ENCODE measurements around the gene ANKZF1.

ANKZF1 gene

GRCh38 chr2:219214141-219214540 is 15.5 kb upstream of the ANKZF1 start:
- H3K14ac ChIP-seq (ENCODE audit: low read length): no peak overlapping the region
- H2BK12ac ChIP-seq (ENCODE audit: low read length): no peak overlapping the region
- H2AFZ ChIP-seq (ENCODE audit: insufficient read depth, low read length, poor library complexity): no peak overlapping the region
- H4K91ac ChIP-seq (ENCODE audit: low read depth, low read length): no peak overlapping the region
- H3K4ac ChIP-seq (ENCODE audit: low read depth, low read length): no peak overlapping the region
- no peak overlapping the region for H2BK5ac ChIP-seq (ENCODE audit: low read depth, low read length, poor library complexity)
- H3K27me3 ChIP-seq (ENCODE audit: insufficient read depth, low read length): no peaks in the 10 kb centered on the region
- no peak overlapping the region for H3K18ac ChIP-seq (ENCODE audit: low read length)
- peak overlapping the region; percentile 22 for H4K12ac ChIP-seq (ENCODE audit: low read depth, low read length)
- H3K4me1 ChIP-seq (ENCODE audit: control insufficient read depth in 1 of 2, insufficient read depth in 2 of 2, low read length in 2 of 2): peaks cover 6 to 12% of the 10 kb centered on the region in 2 experiments
- H3K79me1 ChIP-seq (ENCODE audit: low read length): peaks cover 11% of the 10 kb centered on the region
- no peak overlapping the region for H2BK120ac ChIP-seq (ENCODE audit: insufficient read depth, low read length, poor library complexity)
- H3K27ac ChIP-seq (ENCODE audit: low read depth, low read length): no peak overlapping the region
- peaks cover 8% of the 10 kb centered on the region for H3K79me2 ChIP-seq (ENCODE audit: control insufficient read depth, insufficient read depth, low read length, poor library complexity)
- no peak overlapping the region for H3K4me3 ChIP-seq (ENCODE audit: low read depth, low read length)
- H3K36me3 ChIP-seq (ENCODE audit: control insufficient read depth in 1 of 2, insufficient read depth in 2 of 2, low read length in 2 of 2): peaks cover 49 to 54% of the 10 kb centered on the region in 2 experiments
- H4K8ac ChIP-seq (ENCODE audit: low read depth, low read length): no peak overlapping the region
- no peak overlapping the region for H3K23ac ChIP-seq (ENCODE audit: low read length)
- WGBS (ENCODE audit: extremely low coverage, insufficient coverage, insufficient read length): no CpG with 5 or more reads among the region's 15 CpGs
- H3K4me2 ChIP-seq (ENCODE audit: low read length): no peak overlapping the region
- DNase-seq: no peak
- H2AK5ac ChIP-seq (ENCODE audit: low read length): no peak overlapping the region
- no peak overlapping the region for H3K9ac ChIP-seq (ENCODE audit: low read length)
- no peaks in the 10 kb centered on the region for H3K9me3 ChIP-seq (ENCODE audit: insufficient read depth, low read depth, low read length)

GRCh38 chr2:219214786-219215185 is 14.8 kb upstream of the ANKZF1 start:
- Histone ChIP-seq H3K4me3 (ENCODE audit: low read depth, low read length) (no peak overlapping the region), H3K4me1 (ENCODE audit: control insufficient read depth in 1 of 2, insufficient read depth in 2 of 2, low read length in 2 of 2) (peaks cover 10 to 15% of the 10 kb centered on the region in 2 experiments), H3K36me3 (ENCODE audit: control insufficient read depth in 1 of 2, insufficient read depth in 2 of 2, low read length in 2 of 2) (peaks cover 44 to 49% of the 10 kb centered on the region in 2 experiments), H3K79me1 (ENCODE audit: low read length) (peaks cover 12% of the 10 kb centered on the region), H2AFZ (ENCODE audit: insufficient read depth, low read length, poor library complexity) (no peak overlapping the region), H4K8ac (ENCODE audit: low read depth, low read length) (no peak overlapping the region), H4K12ac (ENCODE audit: low read depth, low read length) (no peak overlapping the region), H2BK5ac (ENCODE audit: low read depth, low read length, poor library complexity) (no peak overlapping the region), H3K4me2 (ENCODE audit: low read length) (no peak overlapping the region), H3K27me3 (ENCODE audit: insufficient read depth, low read length) (no peaks in the 10 kb centered on the region), H3K79me2 (ENCODE audit: control insufficient read depth, insufficient read depth, low read length, poor library complexity) (peaks cover 8% of the 10 kb centered on the region), H2AK5ac (ENCODE audit: low read length) (no peak overlapping the region), H3K9me3 (ENCODE audit: insufficient read depth, low read depth, low read length) (no peaks in the 10 kb centered on the region), H2BK120ac (ENCODE audit: insufficient read depth, low read length, poor library complexity) (no peak overlapping the region), H3K18ac (ENCODE audit: low read length) (no peak overlapping the region), H3K9ac (ENCODE audit: low read length) (no peak overlapping the region), H3K23ac (ENCODE audit: low read length) (no peak overlapping the region), H3K27ac (ENCODE audit: low read depth, low read length) (no peak overlapping the region), H3K4ac (ENCODE audit: low read depth, low read length) (no peak overlapping the region), H2BK12ac (ENCODE audit: low read length) (no peak overlapping the region), H4K91ac (ENCODE audit: low read depth, low read length) (no peak overlapping the region), H3K14ac (ENCODE audit: low read length) (no peak overlapping the region)
- no CpG with 5 or more reads among the region's 6 CpGs for WGBS (ENCODE audit: extremely low coverage, insufficient coverage, insufficient read length)
- DNase-seq: no peak

GRCh38 chr2:219215871-219216534 is 13.6 kb upstream of the ANKZF1 start:
- Histone ChIP-seq H3K9ac (ENCODE audit: low read length) (no peak overlapping the region), H3K79me2 (ENCODE audit: control insufficient read depth, insufficient read depth, low read length, poor library complexity) (peaks cover 8% of the 10 kb centered on the region), H3K4me2 (ENCODE audit: low read length) (no peak overlapping the region), H3K79me1 (ENCODE audit: low read length) (peaks cover 12% of the 10 kb centered on the region), H4K8ac (ENCODE audit: low read depth, low read length) (no peak overlapping the region), H3K4ac (ENCODE audit: low read depth, low read length) (no peak overlapping the region), H3K23ac (ENCODE audit: low read length) (no peak overlapping the region), H4K12ac (ENCODE audit: low read depth, low read length) (no peak overlapping the region), H2BK12ac (ENCODE audit: low read length) (no peak overlapping the region), H3K36me3 (ENCODE audit: control insufficient read depth in 1 of 2, insufficient read depth in 2 of 2, low read length in 2 of 2) (peaks cover 43 to 49% of the 10 kb centered on the region in 2 experiments), H3K27ac (ENCODE audit: low read depth, low read length) (no peak overlapping the region), H3K18ac (ENCODE audit: low read length) (no peak overlapping the region), H4K91ac (ENCODE audit: low read depth, low read length) (no peak overlapping the region), H2BK5ac (ENCODE audit: low read depth, low read length, poor library complexity) (no peak overlapping the region), H2BK120ac (ENCODE audit: insufficient read depth, low read length, poor library complexity) (no peak overlapping the region), H3K9me3 (ENCODE audit: insufficient read depth, low read depth, low read length) (no peaks in the 10 kb centered on the region), H3K27me3 (ENCODE audit: insufficient read depth, low read length) (no peaks in the 10 kb centered on the region), H3K14ac (ENCODE audit: low read length) (no peak overlapping the region), H2AK5ac (ENCODE audit: low read length) (no peak overlapping the region), H3K4me3 (ENCODE audit: low read depth, low read length) (peak overlapping the region; percentile 6), H2AFZ (ENCODE audit: insufficient read depth, low read length, poor library complexity) (no peak overlapping the region), H3K4me1 (ENCODE audit: control insufficient read depth in 1 of 2, insufficient read depth in 2 of 2, low read length in 2 of 2) (peaks cover 10 to 15% of the 10 kb centered on the region in 2 experiments)
- no CpG with 5 or more reads among the region's 27 CpGs for WGBS (ENCODE audit: extremely low coverage, insufficient coverage, insufficient read length)
- DNase-seq: no peak

- H3K27me3 ChIP-seq (ENCODE audit: insufficient read depth, low read length): no peaks in the 10 kb centered on the region
- no peak overlapping the region for H4K8ac ChIP-seq (ENCODE audit: low read depth, low read length)
- no peak overlapping the region for H4K12ac ChIP-seq (ENCODE audit: low read depth, low read length)
- peaks cover 44 to 50% of the 10 kb centered on the region in 2 experiments for H3K36me3 ChIP-seq (ENCODE audit: control insufficient read depth in 1 of 2, insufficient read depth in 2 of 2, low read length in 2 of 2)
- no peak overlapping the region for H2AFZ ChIP-seq (ENCODE audit: insufficient read depth, low read length, poor library complexity)
- DNase-seq: no peak
- no peak overlapping the region for H3K14ac ChIP-seq (ENCODE audit: low read length)
- no peak overlapping the region for H3K27ac ChIP-seq (ENCODE audit: low read depth, low read length)
- no peak overlapping the region for H2BK12ac ChIP-seq (ENCODE audit: low read length)
- peak overlapping the region; percentile 6 for H3K4me3 ChIP-seq (ENCODE audit: low read depth, low read length)
- H2AK5ac ChIP-seq (ENCODE audit: low read length): no peak overlapping the region
- no peak overlapping the region for H3K4me2 ChIP-seq (ENCODE audit: low read length)
- H3K4me1 ChIP-seq (ENCODE audit: control insufficient read depth in 1 of 2, insufficient read depth in 2 of 2, low read length in 2 of 2): peaks cover 10 to 15% of the 10 kb centered on the region in 2 experiments
- no peak overlapping the region for H3K23ac ChIP-seq (ENCODE audit: low read length)
- no peak overlapping the region for H2BK5ac ChIP-seq (ENCODE audit: low read depth, low read length, poor library complexity)
- no peak overlapping the region for H3K18ac ChIP-seq (ENCODE audit: low read length)
- H4K91ac ChIP-seq (ENCODE audit: low read depth, low read length): no peak overlapping the region
- peaks cover 8% of the 10 kb centered on the region for H3K79me2 ChIP-seq (ENCODE audit: control insufficient read depth, insufficient read depth, low read length, poor library complexity)
- H3K4ac ChIP-seq (ENCODE audit: low read depth, low read length): no peak overlapping the region
- peaks cover 12% of the 10 kb centered on the region for H3K79me1 ChIP-seq (ENCODE audit: low read length)
- no peak overlapping the region for H3K9ac ChIP-seq (ENCODE audit: low read length)
- WGBS (ENCODE audit: extremely low coverage, insufficient coverage, insufficient read length): no CpG with 5 or more reads among the region's 6 CpGs
- no peak overlapping the region for H2BK120ac ChIP-seq (ENCODE audit: insufficient read depth, low read length, poor library complexity)
- H3K9me3 ChIP-seq (ENCODE audit: insufficient read depth, low read depth, low read length): no peaks in the 10 kb centered on the region
Measured at GRCh38 chr2:219216535-219216915, 13.1 kb upstream of the ANKZF1 start.

Measured in trophoblast cell (in vitro differentiated cells and primary cell).